ENCODE measurements around the gene GALNT18. TPM values are rescaled to one million over a fixed set of nuclear protein-coding genes. Genes with fewer than 3 reads are reported as not detected.

GALNT18 gene
- total RNA-seq, 1 experiment from 2014 or later = 1.7 TPM

DNA sequence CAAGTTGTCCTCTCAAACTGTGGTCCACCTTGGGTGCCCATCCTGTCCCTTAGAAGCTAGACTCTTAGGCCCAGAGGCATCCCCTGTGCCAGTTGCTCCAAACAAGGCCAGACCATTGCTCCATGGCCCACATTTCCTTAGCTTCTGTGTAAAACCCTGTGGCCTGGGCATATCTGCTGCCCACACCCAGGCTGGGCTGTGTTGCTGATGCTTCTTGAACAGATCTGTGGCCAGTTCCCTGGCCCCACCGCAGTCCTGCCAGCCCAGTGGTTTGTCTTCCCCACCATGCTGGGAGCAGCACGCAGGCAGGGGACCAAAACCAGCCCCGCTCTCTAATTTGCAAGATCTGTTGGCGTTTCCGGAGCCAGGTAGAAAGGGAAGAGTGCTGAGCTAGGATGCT, 341.0 kb downstream of the GALNT18 start:
- H3K9me3 Mint-ChIP-seq = peaks cover 0 to 5% of the 10 kb centered on the region in 2 experiments; a peak in 1 of 5 replicates
- Histone ChIP-seq H3K56ac (ENCODE audit: insufficient read length, low read depth, low read length) (no peak overlapping the region), H2BK15ac (ENCODE audit: low read depth, low read length) (no peak overlapping the region), H2BK20ac (ENCODE audit: low read depth, low read length, poor library complexity, severe bottlenecking) (no peak overlapping the region), H4K8ac (replicated peaks; ENCODE audit: insufficient read length, low read depth, low read length) (no peak overlapping the region), H2BK120ac (ENCODE audit: low read depth, low read length, poor library complexity, severe bottlenecking) (no peak overlapping the region), H3K23me2 (ENCODE audit: insufficient read length, low read depth, low read length, poor library complexity, severe bottlenecking) (no peaks in the 10 kb centered on the region), H3K4me2 (ENCODE audit: insufficient read depth, insufficient read length, low read length) (no peak overlapping the region), H3K9me3 (ENCODE audit: control insufficient read depth, low read depth, low read length) (no peaks in the 10 kb centered on the region), H3K79me2 (ENCODE audit: insufficient read depth, low read length) (no peaks in the 10 kb centered on the region), H4K91ac (ENCODE audit: insufficient read length, low read depth, low read length) (no peak overlapping the region), H3K23ac (ENCODE audit: insufficient read length, low read depth, low read length) (no peak overlapping the region), H2BK5ac (ENCODE audit: insufficient read length, low read length) (no peak overlapping the region), H3K79me1 (ENCODE audit: insufficient read depth, low read depth, low read length, poor library complexity, severe bottlenecking) (no peaks in the 10 kb centered on the region), H4K5ac (ENCODE audit: insufficient read length, low read depth, low read length) (no peak overlapping the region), H3K4ac (ENCODE audit: low read depth, low read length) (no peak overlapping the region), H3K27ac (ENCODE audit: insufficient read length, low read depth, low read length) (no peak overlapping the region), H3K9ac (ENCODE audit: extremely low read depth, insufficient read length, low read length) (no peak overlapping the region), H4K20me1 (ENCODE audit: control insufficient read depth, insufficient read depth, insufficient read length) (no peaks in the 10 kb centered on the region), H3K27me3 (ENCODE audit: insufficient read depth, low read length) (no peaks in the 10 kb centered on the region), H2BK12ac (ENCODE audit: insufficient read length, low read depth, low read length) (no peak overlapping the region), H2AFZ (ENCODE audit: low read length) (no peak overlapping the region), H2AK5ac (ENCODE audit: insufficient read length, low read length) (no peak overlapping the region), H3T11ph (ENCODE audit: low read length) (no peak overlapping the region), H3K14ac (ENCODE audit: insufficient read depth, low read length) (no peak overlapping the region), H3K4me1 (ENCODE audit: insufficient read depth, low read length) (no peaks in the 10 kb centered on the region), H3K18ac (ENCODE audit: insufficient read length, low read depth, low read length) (no peak overlapping the region)
- no CpG with 5 or more reads among the region's 5 CpGs for WGBS (ENCODE audit: extremely low coverage, insufficient read length, low lambda C conversion rate)
- TF ChIP-seq, protein P1, sequence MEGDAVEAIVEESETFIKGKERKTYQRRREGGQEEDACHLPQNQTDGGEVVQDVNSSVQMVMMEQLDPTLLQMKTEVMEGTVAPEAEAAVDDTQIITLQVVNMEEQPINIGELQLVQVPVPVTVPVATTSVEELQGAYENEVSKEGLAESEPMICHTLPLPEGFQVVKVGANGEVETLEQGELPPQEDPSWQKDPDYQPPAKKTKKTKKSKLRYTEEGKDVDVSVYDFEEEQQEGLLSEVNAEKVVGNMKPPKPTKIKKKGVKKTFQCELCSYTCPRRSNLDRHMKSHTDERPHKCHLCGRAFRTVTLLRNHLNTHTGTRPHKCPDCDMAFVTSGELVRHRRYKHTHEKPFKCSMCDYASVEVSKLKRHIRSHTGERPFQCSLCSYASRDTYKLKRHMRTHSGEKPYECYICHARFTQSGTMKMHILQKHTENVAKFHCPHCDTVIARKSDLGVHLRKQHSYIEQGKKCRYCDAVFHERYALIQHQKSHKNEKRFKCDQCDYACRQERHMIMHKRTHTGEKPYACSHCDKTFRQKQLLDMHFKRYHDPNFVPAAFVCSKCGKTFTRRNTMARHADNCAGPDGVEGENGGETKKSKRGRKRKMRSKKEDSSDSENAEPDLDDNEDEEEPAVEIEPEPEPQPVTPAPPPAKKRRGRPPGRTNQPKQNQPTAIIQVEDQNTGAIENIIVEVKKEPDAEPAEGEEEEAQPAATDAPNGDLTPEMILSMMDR (conservative IDR thresholded peaks at IDR 0.05) = no peak
- peaks cover 0 to 1% (median 0%) of the 10 kb centered on the region in 3 experiments; a peak in 3 of 7 replicates for H3K36me3 Mint-ChIP-seq (ENCODE audit: insufficient read depth in 1 of 3, low read depth in 3 of 3)
- peaks cover 17 to 28% of the 10 kb centered on the region in 2 experiments for H3K4me1 Mint-ChIP-seq
- H3K27me3 Mint-ChIP-seq (ENCODE audit: low read depth) = peaks cover under 1% of the 10 kb centered on the region; the same call in 1 of the 2 replicates
- no peak for DNase-seq
- no peak overlapping the region; a peak in 1 of 5 replicates for H3K4me3 Mint-ChIP-seq
- H3K27ac Mint-ChIP-seq = peak overlapping the region in 2 of 3 experiments; percentile 16 to 95; a peak in 2 of 7 replicates
